GM18520 (cell line): ENCODE data around the gene INS.

ENCODE experiments used
- ATAC-seq: cut with Tn5 transposase; IDR thresholded peaks from one replicate; pipeline ENCODE4 v1.9.1; 2021; ENCODE audit not compliant: unreplicated experiment

The INS gene

DNA sequence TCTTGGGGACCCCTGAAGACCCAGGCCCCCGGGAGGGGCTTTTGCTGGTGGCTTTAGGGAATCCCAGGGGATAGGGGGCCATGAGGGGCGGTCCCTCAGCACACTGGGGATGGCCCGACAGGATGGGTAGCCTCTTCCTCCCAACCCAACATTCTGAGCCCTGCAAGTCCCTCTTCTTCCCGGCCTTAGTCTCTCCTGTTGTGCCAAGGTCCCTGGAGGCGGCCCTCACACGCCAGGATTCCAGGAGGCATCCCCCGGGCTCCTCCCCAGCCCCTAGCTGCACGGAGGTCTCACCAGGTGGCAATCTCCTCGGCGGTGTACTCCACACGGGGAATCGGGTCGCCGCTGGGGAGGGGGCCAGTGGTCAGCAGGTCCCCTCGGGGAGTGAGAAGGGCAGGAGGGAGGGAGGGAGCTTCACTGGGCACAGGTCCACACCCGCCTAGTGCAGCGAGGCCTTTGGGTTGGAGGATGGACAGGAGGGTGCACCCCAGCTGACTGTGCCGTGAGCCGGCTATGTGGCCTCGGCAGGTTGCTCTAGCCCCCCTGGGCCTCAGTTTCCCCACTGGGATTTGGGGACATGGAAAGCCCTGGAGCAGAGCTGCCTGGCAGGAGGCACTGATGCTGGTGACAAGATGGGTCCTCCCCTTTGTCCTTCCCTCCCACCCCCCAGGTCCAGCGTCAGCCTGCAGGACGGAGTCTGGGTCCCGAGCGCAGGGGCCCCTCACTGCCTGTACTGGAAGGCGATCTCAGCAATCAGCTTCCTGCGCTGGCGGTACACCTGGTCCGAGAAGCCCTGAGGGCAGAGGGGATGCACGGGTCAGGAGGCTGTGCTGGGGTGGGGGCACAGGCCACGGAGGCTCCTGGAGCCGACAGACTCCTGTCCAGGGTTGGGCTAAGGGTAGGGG, 6.4 kb upstream of the INS start:
- ATAC-seq: no peak

DNA sequence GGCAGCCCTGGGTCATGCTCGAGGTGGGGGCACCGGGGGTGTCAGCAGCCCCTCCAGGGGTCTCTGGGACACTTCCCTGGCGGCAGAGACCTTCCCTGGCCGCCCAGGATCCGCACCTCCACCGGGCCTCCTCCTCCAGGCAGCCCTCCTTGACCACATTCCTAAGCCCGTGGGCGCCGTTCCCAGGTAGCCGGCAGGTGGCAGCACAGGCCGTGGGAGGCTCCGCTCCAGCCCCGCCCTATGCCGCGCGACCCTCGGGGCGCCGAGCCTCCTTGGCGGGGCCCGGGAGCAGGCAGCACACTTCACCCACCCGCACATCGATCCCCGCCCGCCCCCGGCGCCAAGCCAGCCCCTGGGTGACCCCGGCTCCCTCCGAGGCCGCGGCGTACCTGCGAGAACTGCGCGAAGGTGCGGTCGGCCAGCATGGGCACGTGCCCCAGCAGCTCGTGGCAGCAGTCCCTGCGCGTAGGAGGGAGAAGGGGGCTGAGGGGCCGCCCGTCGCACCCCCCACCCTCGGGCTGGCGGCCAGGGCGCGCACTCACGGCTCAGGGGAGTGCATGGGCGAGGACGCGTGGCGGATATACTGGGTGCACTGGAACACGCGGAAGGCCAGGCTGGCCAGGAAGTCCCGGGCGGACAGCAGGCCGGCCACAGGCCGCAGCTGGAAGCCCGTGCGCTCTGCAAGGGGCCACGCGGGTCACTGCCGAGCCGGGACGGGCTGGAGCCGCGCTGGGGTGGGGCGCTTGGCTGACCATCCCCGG, 5.3 kb upstream of the INS start:
- ATAC-seq: no peak

DNA sequence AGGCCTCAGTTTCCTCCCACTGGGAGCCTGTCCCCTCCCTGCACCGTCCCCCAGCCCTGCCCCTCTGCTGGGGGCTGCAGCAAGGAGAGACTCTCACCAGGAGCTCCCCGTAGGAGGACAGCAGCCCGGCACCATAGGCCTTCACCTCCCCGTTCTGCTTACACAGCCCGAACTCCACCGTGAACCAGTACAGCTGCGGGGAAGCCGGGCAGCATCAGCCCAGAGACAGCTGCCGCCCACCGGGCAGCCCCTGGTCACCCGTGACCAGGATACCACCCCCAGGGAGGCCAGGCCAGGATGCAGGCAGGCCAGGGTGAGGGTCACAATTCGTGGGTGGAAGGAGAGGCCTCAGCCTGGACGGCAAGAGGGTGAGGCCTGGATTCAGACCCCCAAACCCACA, 4.6 kb upstream of the INS start:
- ATAC-seq: no peak

DNA sequence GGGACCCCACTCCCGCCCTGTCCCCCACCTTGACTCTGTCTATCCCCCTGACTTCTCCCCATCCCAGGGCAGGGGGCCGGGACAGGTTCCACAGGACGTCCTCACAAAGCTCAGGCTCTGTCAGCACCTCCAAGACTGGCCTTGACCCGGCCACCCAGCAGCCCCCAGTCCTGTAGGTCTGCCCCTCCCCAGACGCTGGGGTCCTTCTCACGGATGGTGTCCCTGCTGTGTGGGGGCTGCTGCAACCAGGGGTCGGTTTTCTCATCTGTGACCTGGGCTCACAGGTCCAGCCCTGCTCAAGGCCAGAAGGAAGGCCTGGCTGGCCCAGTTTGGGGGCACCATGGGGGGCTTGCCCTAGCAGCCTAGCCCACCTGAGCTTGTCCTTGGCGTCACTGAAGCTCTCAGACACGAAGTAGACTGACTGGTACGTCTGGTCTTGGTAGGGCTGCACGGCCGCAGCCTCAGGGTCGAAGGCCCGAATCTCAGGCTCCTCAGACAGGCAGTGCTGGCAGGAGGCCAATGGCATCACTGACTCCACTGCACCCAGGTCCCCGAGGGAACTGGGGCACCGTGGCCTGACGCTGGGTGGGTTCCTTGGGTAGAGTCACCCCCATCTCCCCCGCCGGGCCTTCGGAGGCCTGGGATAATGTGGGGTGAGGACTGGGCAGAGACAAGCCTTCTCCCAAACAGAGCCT, 4.0 kb upstream of the INS start:
- ATAC-seq: no peak

DNA sequence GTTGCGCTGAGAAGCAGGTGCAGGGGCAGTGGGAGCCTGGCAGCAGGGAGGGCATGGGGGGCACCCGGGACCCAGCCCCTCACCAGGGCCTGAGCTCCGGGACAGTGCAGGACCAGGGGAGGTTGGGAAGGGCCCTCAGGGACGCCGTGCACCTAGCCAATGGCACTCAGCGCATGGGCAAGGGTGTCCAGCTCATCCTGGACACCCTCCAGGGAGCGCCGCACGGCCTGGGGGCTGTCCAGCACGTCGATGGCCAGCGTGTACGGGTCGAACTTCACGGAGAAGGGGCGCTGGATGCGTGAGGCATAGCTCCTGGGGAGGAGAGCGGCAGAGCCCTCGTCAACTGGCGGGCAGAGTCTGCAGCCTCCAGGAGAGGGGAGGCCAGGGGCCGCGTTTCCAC, 3.1 kb upstream of the INS start:
- no peak for ATAC-seq

DNA sequence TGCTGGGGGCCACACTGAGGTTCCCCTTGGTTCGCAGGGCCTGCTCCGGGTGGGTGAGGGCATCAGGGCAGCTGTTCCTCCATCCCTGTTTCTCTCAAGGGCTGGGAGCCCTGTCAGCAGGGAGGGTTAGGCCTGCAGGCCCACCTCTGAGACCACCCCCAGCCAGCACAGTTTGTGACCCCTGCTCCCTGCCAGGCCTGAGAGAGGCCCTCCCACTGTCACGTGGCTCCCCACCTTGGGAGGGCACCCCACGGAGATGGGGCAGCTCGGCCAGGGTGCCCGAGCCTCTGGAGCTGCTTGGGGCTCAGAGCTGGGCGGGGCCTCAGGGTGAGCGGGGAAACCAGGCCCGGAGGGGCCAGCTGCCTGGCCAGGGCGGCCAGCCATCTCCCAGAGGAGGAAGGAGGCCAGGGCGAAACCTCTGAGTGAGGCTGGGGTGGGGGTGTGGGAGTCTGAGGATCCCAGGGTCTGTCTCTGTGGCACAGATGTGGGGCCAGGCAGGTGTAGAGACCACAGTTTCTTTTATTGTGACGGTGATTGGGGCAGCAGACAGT, 2.5 kb upstream of the INS start:
- no peak for ATAC-seq

DNA sequence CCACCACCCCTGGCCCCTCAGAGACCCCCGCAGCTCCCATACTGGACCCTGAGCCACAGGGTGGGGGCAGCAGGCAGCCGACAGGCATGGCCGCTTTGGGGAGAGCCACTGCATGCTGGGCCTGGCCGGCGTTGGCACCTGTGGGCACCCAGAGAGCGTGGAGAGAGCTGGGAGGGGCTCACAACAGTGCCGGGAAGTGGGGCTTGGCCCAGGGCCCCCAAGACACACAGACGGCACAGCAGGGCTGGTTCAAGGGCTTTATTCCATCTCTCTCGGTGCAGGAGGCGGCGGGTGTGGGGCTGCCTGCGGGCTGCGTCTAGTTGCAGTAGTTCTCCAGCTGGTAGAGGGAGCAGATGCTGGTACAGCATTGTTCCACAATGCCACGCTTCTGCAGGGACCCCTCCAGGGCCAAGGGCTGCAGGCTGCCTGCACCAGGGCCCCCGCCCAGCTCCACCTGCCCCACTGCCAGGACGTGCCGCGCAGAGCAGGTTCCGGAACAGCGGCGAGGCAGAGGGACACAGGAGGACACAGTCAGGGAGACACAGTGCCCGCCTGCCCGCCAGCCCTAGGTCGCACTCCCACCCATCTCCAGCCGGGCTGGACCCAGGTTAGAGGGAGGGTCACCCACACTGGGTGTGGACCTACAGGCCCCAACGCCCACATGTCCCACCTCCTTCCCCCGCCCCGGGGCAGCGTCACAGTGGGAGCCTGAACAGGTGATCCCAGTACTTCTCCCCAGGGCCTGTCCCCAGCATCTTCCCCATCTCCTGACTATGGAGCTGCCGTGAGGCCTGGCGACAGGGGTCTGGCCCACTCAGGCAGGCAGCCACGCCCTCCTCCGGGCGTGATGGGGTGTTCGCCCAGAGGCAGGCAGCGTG, 1.2 kb downstream of the INS start:
- ATAC-seq: no peak

DNA sequence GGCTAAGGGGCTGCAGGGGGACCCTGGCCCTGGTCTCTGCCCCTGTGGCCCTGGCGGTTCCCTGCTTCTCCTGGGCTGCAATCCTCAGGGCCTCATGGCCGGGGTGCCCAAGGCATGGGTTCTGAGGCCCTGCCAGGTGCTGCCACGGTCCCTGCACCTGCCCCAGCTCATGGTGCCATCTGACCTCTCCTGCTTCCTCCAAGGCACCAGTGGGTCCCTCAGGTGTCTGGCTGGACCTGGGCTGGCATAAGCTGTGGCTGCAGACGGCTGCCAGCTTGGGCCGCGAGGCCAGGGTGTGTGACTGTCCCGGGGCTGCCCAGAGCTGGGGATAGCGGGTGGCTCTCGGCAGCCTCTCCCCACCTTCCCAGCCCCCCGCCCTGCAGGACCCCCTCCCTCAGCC, 2.0 kb downstream of the INS start:
- ATAC-seq: no peak

DNA sequence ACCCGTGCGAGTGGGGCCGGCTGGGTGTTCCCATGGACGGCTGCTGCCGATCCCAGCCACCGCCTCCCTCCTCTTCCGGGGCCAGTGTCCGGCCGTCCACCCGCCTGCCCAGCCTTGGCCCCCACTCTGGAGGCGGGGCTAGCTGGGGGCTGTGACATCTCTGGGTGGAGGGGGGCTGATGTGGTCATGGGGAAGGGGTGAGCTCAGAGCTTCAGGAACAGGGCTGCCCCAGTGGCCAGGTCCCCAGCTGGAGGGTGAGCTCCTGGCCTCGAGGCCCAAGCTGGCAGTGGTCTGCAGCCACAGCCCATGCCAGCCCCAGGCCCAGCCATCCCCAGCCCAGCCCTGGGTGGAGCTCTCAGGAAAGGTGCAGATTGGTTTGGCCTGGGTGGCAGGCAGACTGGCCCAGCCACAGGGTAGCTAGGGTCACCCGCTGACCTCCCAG, 2.7 kb downstream of the INS start:
- no peak for ATAC-seq

DNA sequence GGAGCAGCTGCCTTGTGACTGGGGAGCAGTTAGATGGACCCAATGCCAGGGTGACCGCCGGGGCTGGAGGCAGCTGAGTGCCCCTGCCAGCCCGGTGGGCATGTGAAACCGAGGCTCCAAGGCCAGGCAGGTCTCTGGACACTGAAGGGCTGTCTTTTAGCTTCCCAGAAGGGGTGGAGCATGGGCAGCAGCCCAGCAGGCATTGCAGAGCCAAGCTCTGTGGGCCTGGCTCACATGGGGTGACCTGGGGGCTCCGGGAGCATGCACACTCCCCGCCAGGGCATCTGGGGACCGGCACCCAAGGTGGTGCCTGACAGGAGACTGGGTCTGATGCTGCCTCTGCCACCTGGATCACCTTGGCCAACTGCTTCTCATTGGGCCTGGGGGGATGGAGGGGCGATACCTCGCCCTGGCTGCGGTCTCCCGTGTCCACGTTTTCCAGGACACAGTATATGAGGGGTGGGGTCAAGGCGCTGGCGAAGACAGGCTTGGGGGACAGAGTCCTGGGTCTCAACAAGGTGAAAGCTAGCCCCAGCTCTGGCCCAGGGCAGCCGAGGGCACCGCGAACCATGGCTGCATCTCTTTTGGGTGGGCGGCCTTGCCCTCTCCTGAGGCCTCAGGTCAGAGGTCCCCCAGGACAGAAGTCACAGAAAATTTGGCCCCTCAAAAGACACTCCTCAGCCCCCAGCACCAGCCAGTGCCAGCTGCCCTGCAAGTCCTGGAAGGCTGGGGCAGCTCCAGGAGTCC, 3.5 kb downstream of the INS start:
- ATAC-seq: no peak

DNA sequence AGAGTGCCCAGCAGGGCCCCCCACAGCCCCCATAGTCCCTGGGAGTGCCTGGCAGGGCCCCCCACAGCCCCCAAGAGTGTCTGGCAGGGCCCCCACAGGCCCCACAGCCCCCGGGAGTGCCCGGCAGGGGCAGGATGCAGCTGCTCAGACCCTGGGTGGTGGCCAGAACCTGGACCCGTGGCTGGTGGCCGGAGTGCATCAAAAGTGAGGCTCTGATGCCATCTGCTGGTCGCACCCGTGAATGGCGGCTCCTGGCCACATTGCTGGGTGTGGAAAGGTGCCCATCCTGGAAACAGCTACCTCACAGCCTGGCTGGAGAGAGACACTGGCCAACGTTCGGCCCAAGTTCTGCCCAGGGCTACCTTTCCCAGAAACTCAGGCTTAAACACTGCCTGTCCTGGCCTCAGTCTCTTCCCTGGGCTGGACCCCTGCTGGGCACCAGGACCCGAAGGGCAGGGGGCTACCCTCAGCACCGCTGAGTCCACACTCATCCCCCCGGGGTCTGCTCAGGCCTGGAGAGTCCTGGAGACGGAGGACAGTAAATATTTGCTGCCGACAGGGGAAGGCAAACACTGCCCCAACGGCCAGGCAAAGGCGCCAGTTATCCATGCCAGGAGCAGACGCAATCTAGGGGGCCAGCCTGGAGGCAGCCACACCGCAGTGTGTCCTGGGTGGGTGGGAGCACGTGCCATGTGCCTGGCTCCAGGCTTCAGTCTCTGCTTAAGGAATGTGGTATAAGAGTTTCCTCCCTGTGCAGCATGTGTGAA, 4.4 kb downstream of the INS start:
- ATAC-seq: no peak

DNA sequence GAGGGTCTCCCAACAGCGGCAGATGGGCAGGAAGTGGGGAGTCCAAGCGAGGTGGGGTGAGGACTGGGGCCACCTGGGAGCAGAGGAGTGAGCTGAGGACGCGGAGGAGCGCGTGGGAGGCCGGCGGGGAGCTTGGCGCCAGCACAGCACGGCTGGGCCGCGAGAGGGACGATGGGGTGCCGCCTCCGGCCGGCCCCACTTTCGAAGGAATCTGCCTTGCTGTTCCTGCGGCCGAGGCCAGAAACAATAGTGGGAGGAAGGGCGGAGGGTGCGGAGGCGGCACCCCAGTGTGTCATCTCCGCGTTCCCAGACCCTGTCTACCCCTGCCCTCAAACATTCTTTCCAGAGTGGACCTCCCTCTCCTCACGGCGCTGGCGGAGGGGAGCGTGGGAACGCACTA, 5.5 kb downstream of the INS start:
- no peak for ATAC-seq

DNA sequence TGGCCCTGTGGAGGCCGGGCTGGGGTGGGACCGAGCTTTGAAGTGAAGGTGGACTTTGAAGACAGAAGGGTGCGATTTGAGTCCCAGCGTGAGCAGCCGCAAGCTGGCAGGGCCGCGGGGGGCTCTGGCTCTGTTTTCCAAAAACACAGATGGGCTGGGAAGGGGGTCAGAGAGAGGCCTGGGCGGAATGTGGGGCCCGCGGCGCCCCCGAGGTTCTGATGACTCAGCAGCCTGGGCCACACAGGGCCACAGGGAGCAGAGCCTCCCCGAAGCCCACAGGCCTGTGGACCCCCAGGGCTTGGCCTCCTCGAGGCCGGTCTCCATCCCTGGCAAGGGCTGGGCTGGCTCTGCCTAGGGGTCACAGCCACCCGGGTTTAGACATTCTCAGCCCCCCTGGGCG, 6.1 kb downstream of the INS start:
- no peak for ATAC-seq

DNA sequence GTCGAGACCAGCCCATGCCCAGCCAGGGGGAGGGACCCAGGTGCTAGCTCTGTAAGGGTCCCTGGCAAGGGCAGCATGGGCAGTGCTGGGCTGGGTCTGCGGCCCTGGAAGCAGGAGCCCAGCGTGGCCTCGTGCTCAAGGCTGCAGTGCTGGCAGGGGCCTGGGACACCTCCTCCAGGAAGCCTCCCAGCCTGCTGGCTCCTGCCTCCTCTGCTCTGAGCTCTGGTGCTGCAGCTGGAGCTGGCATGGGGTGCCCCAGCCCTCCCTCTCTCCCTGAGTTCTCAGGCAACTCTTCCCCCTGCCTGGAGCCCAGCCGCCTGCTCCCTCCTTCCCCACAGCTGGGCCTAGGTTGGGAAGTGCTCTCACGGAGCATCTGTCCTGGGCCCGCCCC, 6.8 kb downstream of the INS start:
- no peak for ATAC-seq

DNA sequence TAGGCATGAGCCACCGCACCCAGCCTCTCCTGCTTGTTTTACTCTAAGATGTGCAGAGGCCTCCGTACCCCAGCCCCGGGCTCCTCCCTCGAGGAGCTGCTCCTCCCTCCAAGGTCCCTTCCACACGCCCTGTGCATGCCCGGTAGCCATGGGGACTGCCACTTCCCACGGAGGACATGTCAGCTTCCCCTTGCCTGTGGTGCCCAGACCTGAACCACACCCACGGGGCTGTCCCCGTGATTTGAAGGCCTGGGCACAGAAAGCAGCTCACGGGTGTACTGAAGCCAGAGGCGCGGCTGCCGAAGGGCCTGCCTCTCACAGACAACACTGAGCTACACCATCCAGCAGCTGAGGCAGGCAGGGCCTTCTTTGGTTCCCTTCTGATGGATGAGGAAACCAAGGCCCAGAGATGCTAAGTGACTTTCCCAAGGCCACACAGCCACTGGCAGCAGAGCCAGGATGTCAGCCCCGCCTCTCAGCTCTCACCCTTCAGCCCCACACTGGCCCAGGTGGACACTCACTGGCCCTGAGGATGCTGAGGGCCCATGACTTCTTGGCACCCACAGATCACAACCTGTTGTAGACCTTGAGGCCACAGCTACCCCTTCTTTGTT, 7.3 kb downstream of the INS start:
- ATAC-seq: no peak

DNA sequence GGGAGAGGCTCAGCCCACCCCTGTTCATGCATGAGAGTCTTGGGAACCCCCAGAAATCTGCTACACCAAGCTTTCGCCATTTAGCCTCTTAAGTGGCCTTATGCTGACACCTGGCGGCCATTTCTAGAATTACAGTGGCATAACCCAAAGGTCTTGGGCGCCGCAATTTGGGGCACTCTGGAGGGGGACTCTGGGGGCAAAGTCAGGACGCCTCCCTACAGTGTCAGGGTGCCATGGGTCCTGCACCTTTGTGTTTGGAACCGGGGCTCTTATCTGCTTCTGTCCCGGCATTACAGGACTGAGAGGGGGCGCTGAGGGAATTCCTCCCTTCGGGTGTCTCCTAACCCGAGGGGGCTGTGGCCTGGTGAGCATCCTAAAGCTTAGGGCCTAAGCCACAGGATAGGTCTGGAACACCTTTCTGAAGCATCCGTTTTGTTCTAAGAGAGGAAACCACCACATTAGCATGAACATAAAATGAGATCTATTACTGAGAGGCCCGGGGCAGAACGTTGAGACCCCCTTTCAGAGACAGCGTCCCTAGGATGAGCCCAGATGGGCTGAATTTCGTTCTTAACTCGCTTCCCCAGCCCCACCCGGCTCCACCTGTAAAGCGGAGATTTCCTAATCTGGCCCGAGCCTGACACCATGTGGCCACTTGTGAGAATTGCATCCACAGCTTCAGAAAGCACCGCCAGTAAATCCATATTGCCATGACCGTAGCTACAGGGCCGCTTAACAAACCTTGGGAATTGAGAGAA, 9.3 kb downstream of the INS start:
- no peak for ATAC-seq

DNA sequence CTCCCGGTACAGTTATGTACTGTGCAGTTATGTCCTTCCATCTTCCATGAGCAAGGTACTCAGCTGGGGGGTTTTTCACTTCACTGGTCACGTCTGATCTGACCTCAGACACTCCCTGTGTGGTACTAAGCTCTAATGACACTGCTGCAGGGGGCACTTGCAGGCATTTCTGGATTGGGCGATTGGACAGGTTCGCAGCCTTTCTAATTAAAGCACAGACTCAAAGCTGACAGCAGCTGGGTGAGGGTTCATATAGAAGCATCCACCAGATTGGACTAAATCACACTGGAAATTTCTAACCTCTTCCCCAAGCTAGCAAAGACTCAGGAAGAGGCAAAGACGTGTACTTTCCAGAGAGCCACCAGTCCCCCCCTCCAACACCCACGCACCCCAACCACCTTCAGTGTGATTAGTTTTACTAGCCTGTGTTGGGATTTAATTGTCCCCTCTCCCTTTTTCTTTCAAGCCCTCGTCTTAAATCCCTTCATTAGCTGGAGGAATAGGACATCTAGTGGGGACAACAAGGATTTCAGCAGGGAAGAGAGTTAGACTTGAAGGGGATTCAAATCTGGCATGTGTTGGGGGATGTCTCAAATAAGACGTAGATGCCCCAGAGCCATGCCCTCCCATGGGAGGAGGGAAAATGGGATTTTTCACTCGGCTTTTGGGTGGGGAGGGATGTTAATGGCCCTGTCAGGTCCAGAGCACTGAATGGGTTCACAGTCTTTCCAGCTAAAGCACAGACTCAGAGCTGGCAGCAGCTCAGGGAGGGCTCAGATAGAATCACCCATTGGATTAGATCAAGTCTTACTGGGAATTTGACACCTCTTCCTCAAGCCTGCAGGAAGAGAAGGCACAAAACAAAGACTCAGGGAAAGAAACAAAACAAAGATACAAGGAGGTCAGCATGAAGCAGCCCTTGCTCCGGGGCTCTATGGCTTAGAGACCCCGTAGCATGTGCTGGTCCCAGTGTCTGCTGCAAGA, 10.9 kb downstream of the INS start:
- ATAC-seq: no peak
